AG04450 (cell line): ENCODE measurements around the gene RPGR. TPM values are rescaled to one million over a fixed set of nuclear protein-coding genes. Genes with fewer than 3 reads are reported as not detected.

Source experiments
- CTCF ChIA-PET: fragments of 300-600, 350-600 bp; formaldehyde crosslinking; extraction: SDS; loops from one replicate; lab custom pipeline; 2022; ENCODE audit warnings: antibody characterized with exemption, inconsistent platforms; lab: Charles Lee
- POLR2A ChIA-PET: fragments of 350-600 bp; formaldehyde crosslinking; extraction: SDS; loops from one replicate; lab custom pipeline; 2021; ENCODE audit warnings: antibody characterized with exemption, inconsistent platforms; lab: Yijun Ruan, JAX
- DNase-seq: peaks from one replicate; pipeline ENCODE4 v3.0.0-alpha.2; 2011; ENCODE audit warnings: low read depth, low spot score
- H3K27ac ChIP-seq: one replicate; pipeline ENCODE4 v1.5.1; 2012; ENCODE audit warnings: low read depth, low read length, control low read depth
- H3K27me3 ChIP-seq: one replicate; pipeline ENCODE4 v1.6.0; 2012; ENCODE audit warnings: low read length; ENCODE audit not compliant: control insufficient read depth, insufficient read depth
- H3K4me3 ChIP-seq: 2 replicates; pipeline ENCODE4 v1.5.1; 2011; ENCODE audit warnings: mild to moderate bottlenecking, low read depth, low read length, control low read depth
- H3K9me3 ChIP-seq: 2 replicates; pipeline ENCODE4 v1.5.1; 2012; ENCODE audit warnings: low read length; ENCODE audit not compliant: control insufficient read depth, insufficient read depth
- CTCF ChIP-seq: IDR thresholded peaks from 2 replicates; pipeline ENCODE4 v1.5.1; 2011; ENCODE audit warnings: low read depth, low read length, control low read depth, inconsistent platforms
- polyA plus RNA-seq: library from polyadenylated mRNA; depleted of rRNA; stranded (reverse); fragments of >200 nt; gene quantifications from 2 replicates; pipeline ENCODE4 v1.2.3, GENCODE V29; 2011

RPGR gene
- polyA plus RNA-seq, 1 experiment, result 2.0 TPM

GRCh38 chrX:38356401-38356800 lies 29.1 kb upstream of the RPGR start:
- Histone ChIP-seq H3K4me3 (no peak overlapping the region), H3K27ac (no peak overlapping the region), H3K9me3 (no peaks in the 10 kb centered on the region), H3K27me3 (no peaks in the 10 kb centered on the region)
- ChIA-PET CTCF (no interaction called here), POLR2A (no interaction called here)
- DNase-seq, result no peak
- TF ChIP-seq CTCF, result no peak

GRCh38 chrX:38352362-38352761 lies 25.1 kb upstream of the RPGR start, which contains the start of gene OTC:
Gene OTC, plus strand, starts transcription at chrX:38352604. Its CDS starts 93 bp downstream, at chrX:38352697.
- H3K4me3 ChIP-seq, result no peak within 1 kb of the TSS
- no peak for DNase-seq
- no peak for TF ChIP-seq CTCF
- H3K9me3 ChIP-seq, result no peaks in the 10 kb centered on the region
- ChIA-PET CTCF (no interaction called here), POLR2A (no interaction called here)
- no peak within 1 kb of the TSS for H3K27ac ChIP-seq
- no peaks in the 10 kb centered on the region for H3K27me3 ChIP-seq

GRCh38 chrX:38351346-38351745 lies 24.0 kb upstream of the RPGR start:
- CTCF ChIA-PET, result no interaction called here
- Histone ChIP-seq H3K4me3 (no peak overlapping the region), H3K27ac (no peak overlapping the region), H3K9me3 (no peaks in the 10 kb centered on the region), H3K27me3 (no peaks in the 10 kb centered on the region)
- DNase-seq, result no peak
- POLR2A ChIA-PET, result no interaction called here
- no peak for TF ChIP-seq CTCF

GRCh38 chrX:38347136-38347535 lies 19.8 kb upstream of the RPGR start:
- no peak for TF ChIP-seq CTCF

GRCh38 chrX:38346150-38346549 lies 18.8 kb upstream of the RPGR start:
- CTCF ChIA-PET, result no interaction called here
- no peak overlapping the region for H3K4me3 ChIP-seq
- DNase-seq, result no peak
- H3K9me3 ChIP-seq, result no peaks in the 10 kb centered on the region
- POLR2A ChIA-PET, result no interaction called here
- no peak for TF ChIP-seq CTCF
- H3K27me3 ChIP-seq, result no peaks in the 10 kb centered on the region
- H3K27ac ChIP-seq, result no peak overlapping the region

More at GRCh38 chrX:38347136-38347535, 19.8 kb upstream of the RPGR start:
- ChIA-PET POLR2A (no interaction called here), CTCF (interaction anchor here (0.5 kb wide), 1 partner anchor 152 kb away, joined by 6 read pairs; no protein-coding TSS in a partner anchor)
- Histone ChIP-seq H3K4me3 (no peak overlapping the region), H3K27me3 (no peaks in the 10 kb centered on the region), H3K27ac (no peak overlapping the region), H3K9me3 (no peaks in the 10 kb centered on the region)
- no peak for DNase-seq
